HuH-7 (cell line): ENCODE results near the gene DIPK2B.

Experiments used
- DNase-seq: peaks from one replicate; pipeline ENCODE4 v3.0.0; 2011; ENCODE audit warnings: low spot score

The DIPK2B gene

DNA sequence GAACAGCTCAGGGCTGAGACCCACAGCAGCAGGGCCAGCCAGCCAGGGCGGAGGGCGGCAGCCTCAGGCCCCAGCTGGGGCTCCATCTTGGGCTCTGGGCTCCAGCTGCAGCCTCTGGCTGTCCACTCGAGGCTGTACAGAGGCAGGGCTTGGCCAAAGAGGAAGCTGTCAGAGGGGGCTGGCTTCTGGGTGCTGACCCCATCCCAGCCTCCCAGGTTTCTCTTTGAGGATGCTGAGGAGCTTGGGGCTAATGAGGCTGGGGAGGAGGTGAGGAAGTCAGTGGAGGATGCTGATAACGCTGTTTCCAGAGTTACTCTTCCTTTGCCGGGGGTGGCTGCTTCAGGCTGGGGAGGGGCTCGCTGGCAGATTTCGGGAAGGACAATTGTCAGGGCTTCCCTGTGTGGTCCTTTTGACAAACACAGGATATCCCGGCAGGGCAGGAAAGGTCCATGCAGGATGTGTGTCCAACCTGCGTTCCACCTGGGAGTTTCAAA lies at the start of gene DIPK2B:
Gene DIPK2B (minus strand): TSS at position 136 of the 494 bp plus-strand sequence. CDS start 50 bp downstream, at position 86.
- no peak for DNase-seq

GRCh38 chrX:45240301-45240700 lies 39.6 kb upstream of the DIPK2B start:
- DNase-seq, result no peak

- no peak for DNase-seq
Measured at GRCh38 chrX:45238489-45238888, 37.8 kb upstream of the DIPK2B start.

DNA sequence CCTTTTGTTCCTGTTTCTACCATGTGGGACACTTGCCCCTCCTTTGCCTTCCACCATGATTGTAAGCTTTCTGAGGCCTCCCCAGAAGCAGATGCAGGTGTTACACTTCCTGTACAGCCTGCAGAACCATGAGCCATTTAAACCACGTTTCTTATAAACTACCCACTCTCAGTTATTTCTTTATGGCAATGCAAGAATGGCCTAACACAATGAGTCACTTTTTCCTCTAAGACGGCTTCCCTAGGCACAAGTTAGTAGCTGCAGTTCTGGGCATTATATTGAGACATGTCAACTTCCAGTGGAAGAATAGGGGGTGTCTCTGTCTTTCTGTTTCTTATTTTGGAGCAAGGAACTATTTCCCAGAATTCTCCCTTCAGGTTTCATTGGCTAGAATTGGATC lies 32.9 kb upstream of the DIPK2B start:
- DNase-seq, result no peak

GRCh38 chrX:45232139-45232538 lies 31.5 kb upstream of the DIPK2B start:
- no peak for DNase-seq

GRCh38 chrX:45230410-45230809 lies 29.7 kb upstream of the DIPK2B start:
- DNase-seq, result no peak

DNA sequence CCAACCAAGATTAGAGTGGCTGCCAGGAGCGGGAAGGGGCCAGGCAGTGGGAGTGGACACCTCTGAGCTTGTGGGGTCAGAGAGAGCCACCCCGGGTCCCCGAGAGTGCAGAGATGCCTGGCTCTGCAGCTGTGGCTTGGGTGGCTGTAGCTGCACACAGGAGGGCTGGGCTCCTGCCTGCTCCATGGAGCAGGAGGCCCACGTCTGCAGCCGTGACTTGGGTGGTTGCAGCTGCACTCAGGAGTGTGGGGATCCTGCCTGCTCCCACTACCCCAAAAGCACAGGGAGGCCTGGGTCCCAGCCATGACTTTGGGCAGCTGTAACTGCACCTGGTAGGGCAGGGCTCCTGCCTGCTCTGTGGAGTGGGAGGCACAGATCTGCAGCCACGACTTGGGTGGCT lies 28.7 kb upstream of the DIPK2B start:
- no peak for DNase-seq

GRCh38 chrX:45228126-45228525 lies 27.4 kb upstream of the DIPK2B start:
- no peak for DNase-seq

DNA sequence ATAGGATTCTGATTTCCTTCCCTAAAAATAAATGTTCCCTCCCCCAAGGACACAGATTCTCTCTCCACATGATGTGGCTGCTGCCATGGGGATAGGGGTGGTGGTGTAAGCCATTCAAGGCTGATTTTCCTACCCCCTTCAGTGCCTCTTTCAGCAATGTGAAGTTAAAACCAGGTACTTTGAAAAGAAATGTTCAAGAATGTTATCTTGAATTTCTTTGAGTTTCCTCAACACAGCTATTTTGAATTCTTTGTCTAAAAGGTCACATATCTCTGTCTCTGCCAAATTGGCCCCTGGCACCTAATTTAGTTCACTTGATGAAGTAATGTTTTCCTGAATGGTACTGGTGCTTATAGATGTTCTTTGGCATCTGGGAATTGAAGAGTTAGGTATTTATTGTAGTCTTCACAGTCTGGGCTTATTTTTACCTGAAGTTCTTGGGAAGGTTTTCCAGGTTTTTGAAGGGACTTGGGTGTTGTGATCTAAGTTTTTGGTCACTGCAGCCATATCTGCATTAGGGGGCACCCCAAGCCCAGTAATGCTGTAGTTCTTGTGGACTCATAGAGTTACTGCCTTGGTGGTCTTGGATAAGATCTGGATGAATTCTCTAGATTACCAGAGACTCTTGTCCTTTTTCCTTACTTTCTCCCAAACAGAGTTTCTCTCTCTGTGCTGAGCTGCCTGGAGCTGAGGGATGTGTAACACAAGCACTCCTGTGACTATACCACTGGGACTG lies 7.6 kb upstream of the DIPK2B start:
- DNase-seq, result no peak

GRCh38 chrX:45202171-45202570 lies 1.5 kb upstream of the DIPK2B start:
- DNase-seq, result no peak

- DNase-seq, result no peak
Measured at GRCh38 chrX:45198706-45199105, 2.0 kb downstream of the DIPK2B start.

DNA sequence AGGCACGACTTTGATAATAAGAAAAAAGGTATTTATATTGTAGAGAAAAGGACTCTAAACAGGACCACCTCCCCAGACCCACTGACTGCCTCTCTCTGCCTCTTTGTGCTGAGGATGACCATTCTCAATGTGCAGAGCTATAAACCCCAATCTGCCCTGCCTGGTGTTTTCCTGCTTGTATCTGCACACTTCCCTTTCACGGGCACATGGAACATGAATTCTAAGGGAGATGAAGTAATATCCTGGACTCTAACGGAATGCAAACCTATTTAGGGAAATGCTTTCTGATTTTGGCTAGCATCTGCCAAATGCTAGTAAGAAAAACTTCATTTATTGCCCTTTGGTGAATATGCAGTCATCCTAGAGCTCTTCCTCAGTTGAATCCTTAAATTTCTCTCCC lies 2.4 kb downstream of the DIPK2B start:
- no peak for DNase-seq

DNA sequence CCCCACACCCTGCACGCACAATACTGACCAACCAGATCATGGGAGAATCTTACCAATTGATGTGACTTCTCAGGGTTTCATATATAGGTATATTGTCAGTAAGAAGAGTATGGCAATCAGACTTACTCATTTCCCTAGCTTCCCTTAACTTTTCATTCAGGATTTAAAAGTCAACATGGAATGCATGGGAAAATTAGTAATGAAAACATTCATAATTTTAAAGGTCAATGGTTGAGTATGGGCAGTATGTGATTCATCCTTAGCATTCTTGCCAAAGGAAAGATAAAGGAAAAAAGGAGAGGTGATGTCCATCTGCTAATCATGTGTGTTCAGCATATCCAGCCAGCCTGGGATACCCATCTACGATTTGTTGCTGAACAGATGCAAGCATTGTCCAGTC lies 4.0 kb downstream of the DIPK2B start:
- no peak for DNase-seq

DNA sequence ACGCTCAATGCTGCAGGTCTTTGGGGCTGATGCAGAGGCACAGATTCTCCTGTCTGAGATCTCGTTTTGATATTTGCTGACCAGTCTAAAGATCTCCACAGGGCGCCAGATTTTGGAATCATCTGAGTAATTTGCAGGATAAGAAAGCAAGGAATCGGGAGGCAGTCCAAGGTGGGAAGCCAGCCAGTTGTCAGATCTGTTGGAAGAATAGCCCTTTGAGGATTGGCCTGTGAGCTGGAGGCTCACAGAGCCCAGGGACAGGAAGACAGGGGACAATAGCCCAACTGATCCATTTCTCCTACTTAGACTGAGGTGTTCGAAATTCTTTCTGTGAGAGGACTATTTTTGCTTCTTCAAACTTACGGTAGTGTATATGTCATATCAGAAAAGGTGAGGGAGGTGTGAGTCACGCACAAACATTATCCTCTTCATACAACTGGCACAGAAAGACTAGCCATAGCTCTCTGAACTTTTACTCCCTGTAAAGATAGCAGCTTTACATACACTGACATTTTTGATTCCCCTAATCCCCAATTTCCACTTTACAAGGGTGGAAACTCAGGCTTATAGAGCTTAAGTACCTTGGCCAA lies 8.8 kb downstream of the DIPK2B start:
- no peak for DNase-seq

GRCh38 chrX:45191383-45191782 lies 9.3 kb downstream of the DIPK2B start:
- DNase-seq, result no peak

- DNase-seq, result no peak
Measured at GRCh38 chrX:45187731-45188130, 12.9 kb downstream of the DIPK2B start.

GRCh38 chrX:45186643-45187026 lies 14.0 kb downstream of the DIPK2B start:
- DNase-seq, result no peak

DNA sequence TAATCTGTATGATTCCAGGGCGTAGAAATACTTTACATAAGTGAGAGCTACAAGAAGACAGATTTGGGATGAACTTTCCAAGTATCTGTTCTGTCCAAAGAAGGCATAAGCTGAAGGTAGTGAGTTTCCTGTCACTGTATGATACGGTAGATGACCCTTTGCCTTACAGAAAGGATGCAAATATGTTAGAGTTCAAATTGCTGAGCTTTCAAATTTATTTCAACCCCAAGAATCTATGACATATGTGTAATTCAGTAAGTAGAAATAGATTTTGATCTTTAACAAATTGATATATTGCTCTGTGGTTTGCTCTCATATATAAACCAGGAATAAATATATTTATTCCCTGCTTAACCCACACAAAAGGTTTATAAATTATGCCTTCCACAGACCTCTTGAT lies 16.5 kb downstream of the DIPK2B start:
- no peak for DNase-seq

DNA sequence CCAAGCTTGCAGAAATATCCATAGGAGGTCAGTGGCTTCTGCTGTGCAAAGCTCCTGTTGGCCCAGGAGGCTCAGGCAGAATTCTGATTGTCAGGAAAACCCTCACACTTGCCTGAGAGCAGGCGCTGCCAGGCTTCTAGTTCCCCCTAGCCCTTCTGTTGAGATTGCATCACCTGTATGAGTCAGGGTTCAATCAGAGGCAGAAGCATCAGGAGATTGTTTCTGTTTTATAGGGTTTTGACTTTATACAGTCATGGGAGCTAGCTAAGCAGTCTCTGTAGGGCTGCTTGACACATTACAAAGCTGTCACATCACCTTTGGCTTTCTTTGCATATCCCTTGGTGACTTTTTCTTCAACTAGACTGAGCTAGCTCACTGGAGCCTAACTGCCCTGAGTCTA lies 27.8 kb downstream of the DIPK2B start:
- DNase-seq, result peak; percentile 26

DNA sequence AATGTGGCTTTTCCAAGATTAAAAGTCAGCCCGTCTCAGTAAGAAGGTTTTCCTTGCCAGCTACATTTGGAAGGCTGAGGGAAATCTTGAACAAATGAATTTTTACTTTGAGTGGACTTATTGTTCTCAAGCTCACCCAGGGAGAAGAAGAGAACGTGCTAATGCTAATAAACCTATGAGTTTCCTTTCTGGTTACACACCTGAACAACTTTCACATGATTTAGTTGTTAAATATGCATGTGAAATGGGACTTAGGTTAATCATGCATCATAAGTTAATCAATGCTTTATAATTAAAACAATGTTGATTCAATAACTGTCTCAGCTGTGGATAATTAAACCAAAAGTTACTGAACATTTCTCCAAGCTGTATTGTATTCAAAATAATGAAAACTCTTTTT lies 33.9 kb downstream of the DIPK2B start:
- DNase-seq, result no peak

DNA sequence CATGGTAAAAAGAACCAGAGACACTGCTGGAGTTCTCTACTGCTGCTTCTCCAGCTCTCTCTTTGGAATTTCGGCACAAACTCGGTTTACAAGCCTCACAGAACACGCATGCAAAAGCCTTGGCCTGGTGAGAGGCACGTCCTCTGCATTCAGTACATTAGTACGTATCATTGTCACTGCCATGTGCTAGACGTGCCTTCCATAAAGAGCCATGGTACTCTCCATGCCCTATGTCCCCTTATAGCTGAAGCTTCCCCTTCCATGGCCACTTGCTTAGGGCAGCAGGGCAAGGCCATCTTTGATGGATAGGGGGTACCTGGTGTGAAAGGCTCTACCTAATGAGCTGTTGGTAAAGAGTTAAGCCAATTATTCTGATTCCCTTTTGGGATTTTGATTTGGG lies 35.0 kb downstream of the DIPK2B start:
- no peak for DNase-seq

DNA sequence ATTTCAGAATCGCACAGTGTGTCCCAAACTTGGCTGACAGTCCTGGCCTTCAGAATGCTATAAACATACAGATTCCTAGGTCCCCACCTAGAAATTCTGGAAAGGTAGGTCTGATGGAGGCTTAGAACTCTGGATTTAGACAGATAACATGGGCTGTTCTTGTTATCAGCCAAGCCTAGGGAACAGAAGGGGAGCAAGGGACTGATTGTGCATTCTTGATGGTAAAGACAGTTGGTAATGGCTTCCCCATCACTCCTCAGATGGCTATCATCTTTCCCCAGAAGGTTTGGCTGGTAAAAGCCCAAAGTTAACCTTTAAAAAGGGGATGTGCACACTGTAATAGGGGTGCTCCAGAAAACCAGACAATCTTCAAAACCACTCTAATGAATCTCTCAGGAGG lies 35.7 kb downstream of the DIPK2B start:
- no peak for DNase-seq

GRCh38 chrX:45164021-45164621 lies 36.6 kb downstream of the DIPK2B start:
- no peak for DNase-seq

GRCh38 chrX:45157647-45158046 lies 43.0 kb downstream of the DIPK2B start:
- DNase-seq, result no peak
